Dermis microvascular lymphatic vessel endothelial cell (primary cell): Measurements from ENCODE around the gene ZNF333. TPM values are rescaled to one million over a fixed set of nuclear protein-coding genes. Genes with fewer than 3 reads are reported as not detected.

Source experiments
- DNase-seq, 2 donors: peaks; one replicate each; pipeline versions ENCODE4 v3.0.0 to v3.0.0-alpha.2; 2010; ENCODE audit warnings: low read depth in 2 of 2
- total RNA-seq: library from RNA; depleted of rRNA; stranded (reverse); fragments of >200 nt; gene quantifications from 2 replicates; pipeline ENCODE4 v1.2.1, GENCODE V29; 2014

Gene ZNF333
- 4.2 and 9.6 TPM in 2 replicates for total RNA-seq

DNA sequence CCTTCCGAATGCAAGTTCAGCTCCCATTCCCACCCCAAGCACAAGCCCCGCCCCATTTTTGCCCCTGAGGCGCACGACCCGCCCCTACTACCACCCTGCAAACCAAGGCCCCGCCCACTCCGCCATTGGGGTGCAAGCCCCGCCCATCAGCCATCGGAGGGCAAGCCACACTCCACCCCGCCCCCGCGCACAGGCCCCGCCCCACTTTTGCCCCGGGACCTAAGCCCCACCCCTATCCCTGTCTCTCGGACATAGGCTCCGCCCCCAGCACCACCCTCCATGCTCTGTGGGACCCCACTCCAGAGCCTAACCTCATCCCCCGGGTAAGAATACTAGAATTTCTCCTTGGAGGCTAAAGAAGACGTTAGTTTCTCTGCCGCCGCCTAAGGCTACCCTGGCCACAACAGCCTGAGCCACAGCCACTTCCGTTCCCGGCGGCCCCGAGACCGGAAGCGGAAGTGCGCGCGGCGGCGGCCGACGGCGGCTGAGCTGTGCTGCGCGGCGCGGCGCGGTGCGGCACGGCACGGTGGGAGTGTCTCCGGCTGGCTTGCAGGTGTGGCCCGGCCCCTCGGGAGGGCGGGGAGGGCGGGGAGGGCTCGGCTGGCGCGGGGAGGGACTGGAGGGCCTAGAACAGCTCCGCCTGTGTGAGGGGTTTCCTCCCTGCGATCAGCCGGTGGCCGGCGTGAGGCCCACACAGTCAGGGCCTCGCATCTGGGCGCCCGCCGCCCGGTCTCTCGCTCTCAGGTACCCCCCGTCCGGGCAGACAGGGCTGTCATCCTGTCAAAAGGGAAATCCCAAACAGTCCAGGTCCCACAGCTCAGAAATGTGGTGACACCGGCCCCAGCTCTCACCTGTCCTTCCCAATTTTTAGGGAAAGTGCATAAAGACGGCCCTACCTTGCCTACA, at the start of gene ZNF333:
Gene ZNF333 (plus strand): TSS at position 451 of the 906 bp plus-strand sequence. CDS start 3,444 bp downstream, outside the sequence.
- peak; percentile 76 to 92 for DNase-seq

- no peak for DNase-seq
These were observed 41.3 kb upstream of the ZNF333 start for GRCh38 chr19:14648506-14648905.

DNA sequence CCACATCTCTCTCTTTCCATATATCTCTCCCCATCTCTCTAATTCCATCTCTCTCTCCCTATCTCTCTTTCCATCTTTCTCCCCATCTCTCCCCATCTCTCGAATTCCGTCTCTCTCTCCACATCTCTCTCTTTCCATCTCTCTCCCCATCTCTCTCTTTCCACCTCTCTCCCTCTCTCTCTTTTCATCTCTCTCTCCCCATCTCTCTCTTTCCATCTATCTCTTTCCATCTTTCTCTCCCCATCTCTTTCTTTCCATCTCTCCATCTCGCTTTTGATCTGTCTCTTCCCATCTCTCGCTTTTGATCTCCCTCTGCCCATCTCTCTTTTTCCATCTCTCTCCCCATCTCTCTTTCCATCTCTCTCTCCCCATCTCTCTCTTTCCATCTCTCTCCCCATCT, 40.8 kb upstream of the ZNF333 start:
- no peak for DNase-seq

GRCh38 chr19:14650161-14650560, 39.7 kb upstream of the ZNF333 start:
- DNase-seq, result no peak

DNA sequence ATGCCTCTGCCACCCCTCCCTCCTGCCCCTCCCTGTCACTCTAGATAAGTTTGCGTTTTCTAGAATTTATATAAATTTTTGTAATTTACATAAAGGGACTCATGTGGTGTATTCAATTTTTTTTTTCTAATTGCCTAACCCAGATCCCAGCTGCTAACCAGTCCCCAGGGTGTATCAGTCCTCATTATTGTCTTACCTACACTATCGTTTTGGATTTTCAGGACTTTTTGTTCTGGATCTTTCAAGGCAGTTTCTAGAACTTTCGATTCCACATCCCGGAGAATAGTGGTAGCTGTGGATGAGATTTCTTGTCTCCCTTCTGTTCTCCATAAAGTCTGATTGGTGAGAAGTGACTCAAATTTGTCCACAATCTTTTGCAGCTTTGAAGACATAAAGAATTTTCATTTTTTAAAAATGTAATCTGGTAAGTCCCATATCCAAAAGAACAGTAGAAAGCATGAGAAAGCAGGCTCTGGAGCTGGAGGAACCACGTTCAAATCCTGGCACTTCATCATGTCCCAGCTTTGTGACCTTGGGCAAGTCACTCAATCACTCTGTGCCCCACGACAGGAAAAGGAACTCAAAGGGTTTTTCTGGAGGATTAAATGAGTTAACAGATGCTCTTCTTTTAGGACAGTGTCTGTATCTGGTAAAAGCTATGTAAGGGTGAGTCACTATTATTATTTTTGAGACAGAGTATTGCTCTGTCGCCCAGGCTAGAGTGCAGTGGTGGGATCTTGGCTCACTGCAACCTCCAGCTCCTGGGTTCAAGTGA, 34.9 kb upstream of the ZNF333 start:
- DNase-seq, result no peak

GRCh38 chr19:14655726-14656125, 34.1 kb upstream of the ZNF333 start:
- no peak for DNase-seq

GRCh38 chr19:14659874-14660489, 29.9 kb upstream of the ZNF333 start:
- DNase-seq, result no peak

- DNase-seq, result no peak
These were observed 28.4 kb upstream of the ZNF333 start for GRCh38 chr19:14661372-14661924.

DNA sequence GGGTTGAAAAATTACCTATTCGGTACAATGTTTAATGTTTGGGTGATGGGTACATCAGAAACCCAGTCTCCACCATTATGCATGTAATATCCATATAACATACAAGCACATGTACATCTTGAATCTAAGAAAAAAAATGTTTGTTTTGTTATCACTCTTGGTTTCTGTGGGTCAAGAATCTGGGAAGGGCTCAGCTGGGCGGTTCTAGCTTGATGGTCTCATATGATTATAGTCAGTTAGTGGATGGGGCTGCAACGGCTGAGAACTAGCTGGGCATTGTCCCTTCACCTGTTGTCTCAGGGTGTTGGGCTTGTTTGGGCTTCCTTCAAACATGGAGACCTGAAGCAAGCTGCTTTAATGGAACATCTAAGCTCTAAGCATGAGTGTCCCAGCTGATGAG, 19.9 kb upstream of the ZNF333 start:
- no peak for DNase-seq

DNA sequence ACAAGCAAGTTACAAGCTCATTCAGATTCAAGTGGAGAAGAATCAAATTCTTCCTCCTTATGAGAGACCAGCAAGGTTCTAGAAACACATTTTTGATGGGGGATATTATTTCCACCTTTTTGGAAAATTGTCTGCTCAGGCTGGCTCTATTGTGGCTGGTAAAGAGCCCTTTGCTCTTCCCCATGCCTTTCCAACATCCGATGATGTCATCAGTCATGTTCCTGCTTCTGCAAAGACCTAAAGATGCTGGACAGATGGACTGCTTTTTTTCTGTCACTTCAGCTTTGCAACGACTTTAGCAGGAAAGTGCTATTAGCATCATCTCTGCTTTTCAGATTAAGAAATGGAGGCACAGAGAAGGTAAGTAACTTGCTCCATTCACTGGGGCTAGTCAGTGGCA, 19.4 kb upstream of the ZNF333 start:
- DNase-seq, result no peak

DNA sequence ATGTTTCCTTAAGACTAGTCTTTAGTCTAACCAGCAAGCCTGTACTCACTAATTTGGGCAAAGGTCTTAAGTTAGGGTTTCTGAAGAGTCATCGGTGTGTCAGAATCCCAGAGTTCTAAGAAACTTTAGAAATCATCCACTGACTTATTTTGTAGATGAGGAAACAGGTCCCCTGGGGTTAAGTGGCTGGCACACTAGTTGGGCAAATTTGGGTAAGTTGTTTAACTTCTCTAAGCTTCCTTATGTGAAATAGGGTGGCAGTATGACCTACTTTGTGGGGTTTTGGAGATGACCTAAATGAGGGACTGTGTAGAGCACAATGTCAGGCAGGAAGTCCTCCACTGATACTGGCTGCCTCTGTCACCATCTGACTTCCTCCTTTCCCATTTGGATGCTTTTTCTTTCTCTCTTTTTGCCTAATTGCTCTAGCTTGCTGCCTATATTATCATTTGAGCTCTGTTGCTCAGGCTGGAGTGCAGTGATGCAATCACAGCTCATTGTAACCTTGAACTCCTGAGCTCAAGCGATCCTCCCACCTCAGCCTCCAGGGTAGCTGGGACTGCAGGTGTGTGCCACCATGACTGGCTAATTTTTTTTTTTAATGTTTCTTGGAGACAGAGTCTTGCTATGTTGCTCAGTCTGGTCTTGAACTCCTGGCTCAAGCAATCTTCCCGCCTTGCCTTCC, 17.5 kb upstream of the ZNF333 start:
- no peak for DNase-seq

DNA sequence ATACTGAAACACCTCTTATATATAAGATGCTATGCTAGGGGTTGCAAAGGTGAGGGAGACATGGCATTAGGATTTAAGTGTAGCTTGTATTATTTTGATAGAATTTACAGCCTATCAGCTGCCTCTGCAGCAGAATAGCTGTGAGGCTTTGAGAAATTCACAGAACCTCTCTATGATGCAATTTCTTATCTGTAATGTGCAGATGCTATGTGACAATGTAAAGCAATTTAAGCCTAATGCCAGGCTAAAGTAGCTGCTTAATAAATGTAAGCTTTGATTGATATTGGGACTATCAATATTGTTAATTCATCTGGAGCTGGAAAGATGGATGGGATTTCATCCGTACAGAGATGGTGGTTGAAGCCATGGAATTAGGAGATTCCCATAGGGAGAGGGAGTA, 16.8 kb upstream of the ZNF333 start:
- no peak for DNase-seq

DNA sequence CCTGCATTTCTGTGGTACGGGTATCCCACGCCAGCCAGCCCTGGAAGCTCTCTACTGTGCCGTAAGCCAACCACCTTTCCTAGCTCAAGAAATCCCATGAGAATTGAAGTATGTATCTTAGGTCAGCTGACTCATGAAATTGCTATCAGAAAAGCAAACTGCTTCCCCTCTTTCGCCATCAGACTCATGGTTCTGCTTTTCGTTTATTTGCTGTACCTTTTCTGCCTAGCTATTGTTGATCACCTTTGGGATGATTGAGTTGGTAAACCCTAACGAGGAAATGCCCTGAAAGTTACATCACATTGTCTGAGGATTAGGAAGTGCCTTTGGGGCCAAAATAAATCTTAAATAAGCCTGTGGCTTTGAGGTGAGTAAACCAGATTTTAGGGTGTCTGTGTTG, 15.1 kb upstream of the ZNF333 start, which contains the start of gene ADGRE3:
Gene ADGRE3 (minus strand): TSS at position 81 of the 400 bp plus-strand sequence. CDS start 74 bp downstream, at position 7.
- DNase-seq, result no peak

DNA sequence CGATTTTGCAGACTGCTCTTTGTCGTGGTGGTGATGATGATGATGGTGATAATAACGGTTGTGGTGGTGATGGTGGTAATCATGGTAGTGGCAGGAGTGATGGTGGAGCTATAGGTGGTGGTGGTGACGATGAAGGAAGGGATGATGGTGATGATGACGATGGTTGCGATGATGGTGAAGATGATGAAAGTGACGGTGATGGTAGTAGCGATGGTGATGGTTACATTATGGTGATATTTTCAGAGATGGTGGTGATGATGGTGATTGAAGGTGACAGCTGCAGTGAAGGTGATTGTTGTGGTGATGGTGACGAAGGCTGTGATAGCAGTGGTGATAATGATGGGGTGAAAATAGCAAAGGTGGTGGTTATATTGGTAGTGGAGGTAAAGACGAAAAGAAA, 13.1 kb upstream of the ZNF333 start:
- DNase-seq, result no peak

DNA sequence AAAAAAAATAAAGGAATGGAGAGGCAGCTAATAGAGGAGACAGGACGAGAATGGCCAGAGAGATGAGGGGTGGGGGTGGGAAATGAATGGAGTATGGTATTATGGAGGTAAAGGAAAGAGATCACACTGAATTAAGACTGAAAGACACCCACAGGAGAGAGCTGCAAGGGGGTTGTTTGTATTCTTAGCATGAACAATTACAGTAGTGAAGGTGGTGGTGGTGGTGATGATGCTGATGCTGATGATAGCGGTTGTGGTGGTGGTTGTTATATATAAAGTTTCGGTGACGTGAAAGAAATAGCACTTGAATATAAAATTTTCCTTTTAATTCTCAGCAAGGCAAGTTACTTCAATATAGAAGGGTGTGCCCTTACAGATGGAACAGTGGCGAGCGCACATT, 12.4 kb upstream of the ZNF333 start:
- DNase-seq, result no peak

DNA sequence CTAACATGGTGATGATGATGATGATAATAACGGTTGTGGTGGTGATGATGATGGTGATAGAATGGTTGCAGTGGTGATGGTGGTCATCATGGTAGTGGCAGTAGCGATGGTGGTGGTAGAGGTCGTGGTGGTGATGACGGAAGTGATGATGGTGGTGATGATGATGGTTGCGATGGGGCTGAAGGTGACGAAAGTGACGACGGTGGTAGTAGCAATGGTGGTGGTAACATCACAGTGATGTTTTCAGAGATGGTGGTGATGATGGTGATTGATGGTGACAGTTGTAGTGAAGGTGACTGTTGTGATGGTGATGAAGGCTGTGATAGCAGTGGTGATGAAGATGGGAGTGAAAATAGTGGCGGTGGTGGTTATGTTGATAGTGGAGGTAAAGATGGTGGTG, 11.6 kb upstream of the ZNF333 start:
- DNase-seq, result no peak

DNA sequence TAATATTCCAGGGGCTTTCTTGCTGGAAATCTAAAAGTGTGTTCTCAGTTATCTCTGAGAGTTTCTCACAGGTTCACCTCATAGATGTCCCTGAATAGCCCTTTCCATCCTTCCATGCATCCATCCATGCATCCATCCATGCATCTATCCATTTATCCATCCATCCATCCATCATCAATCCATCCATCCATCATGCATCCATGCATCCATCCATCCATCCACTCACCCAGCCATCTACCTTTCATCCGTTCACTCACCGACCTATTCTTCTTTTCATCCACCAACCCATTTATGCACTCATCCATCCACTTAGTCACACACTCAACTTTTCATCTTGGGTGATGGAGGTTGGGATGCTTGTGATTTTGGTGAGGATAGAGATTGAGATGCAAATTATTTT, 7.8 kb upstream of the ZNF333 start:
- no peak for DNase-seq

DNA sequence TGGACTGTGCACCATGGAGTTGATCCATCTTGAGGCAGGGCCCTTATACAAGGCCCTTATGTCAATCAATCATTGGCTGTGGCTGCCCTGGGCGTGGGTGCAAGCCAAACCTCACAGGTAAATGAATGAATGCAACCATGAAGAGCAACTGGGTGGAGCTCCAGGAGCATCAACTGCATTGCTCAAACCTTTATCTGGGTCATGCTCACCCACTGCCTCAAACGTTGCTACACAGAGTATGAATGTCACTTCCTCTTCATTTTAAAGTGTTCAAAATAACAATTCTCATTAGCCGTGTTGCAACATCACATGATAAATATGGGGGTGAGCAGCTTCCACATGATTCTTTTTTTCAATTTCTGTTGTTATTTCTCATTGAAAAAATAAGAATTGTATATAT, 6.4 kb upstream of the ZNF333 start:
- DNase-seq, result no peak

DNA sequence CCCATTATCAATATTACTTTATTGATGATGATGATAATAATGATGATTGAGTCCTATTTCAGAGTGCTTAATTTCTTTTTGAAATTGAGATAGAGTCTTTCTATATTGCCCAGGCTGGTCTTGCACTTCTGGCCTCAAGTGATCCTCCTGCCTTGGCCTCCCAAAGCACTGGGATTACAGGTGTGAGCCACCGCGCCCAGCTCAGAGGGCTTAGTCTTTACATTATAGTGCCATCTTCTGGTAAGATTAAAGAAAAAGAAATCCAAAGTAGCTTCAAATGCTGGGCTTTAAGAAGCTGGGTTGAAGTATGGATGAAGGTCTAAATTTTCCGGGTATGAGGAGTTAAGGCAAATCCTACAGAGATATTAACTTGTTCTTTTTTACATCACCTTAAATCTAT, 3.4 kb upstream of the ZNF333 start:
- peak in 1 of 2 donors; percentile 39 for DNase-seq

DNA sequence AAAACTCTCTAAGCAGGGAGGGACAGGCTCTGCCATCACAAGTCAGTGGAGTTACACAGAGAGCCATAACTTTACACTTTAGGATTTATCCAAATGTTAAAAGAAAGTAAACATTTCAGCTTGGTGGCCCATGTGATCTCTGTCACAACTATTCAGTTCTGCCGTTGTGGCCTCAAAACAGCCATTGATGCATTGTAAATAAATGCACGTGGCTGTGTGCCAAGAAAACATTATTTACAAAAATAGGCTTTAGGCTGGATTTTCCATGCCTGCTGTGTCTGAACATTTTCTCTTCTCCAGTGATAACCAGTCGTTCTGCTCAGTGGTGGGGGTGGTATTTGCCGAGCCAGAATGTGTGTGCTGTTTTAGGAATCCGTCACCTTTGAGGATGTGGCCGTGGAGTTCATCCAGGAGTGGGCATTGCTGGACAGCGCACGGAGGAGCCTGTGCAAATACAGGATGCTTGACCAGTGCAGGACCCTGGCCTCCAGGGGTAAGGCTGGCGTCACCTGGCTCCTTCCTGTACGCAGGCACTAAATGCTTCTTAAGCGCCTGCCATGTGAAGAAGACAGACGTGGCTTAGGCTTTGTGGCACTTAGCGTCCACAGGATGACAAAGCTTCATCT, 4.9 kb downstream of the ZNF333 start:
- no peak for DNase-seq

GRCh38 chr19:14695471-14695870, 5.6 kb downstream of the ZNF333 start:
- DNase-seq, result no peak
